Stimulated activated CD4-positive, alpha-beta T cell treated with anti-CD3 and anti-CD28 coated beads, TNF-alpha, amount 100 ng/mL, for 1 hour (primary cell): ENCODE measurements around the gene ROS1.
"Not testable (repeated sequence)": the region's sequence is repeated elsewhere in the genome, so short reads cannot be mapped to it uniquely, and the experiment has no call there.

Experiments
- DNase-seq, 3 donors: peaks; one replicate each; pipeline ENCODE4 v3.0.0-alpha.2; 2020; ENCODE audit warnings: low read depth in 3 of 3, low spot score in 1 of 3

The ROS1 gene

DNA sequence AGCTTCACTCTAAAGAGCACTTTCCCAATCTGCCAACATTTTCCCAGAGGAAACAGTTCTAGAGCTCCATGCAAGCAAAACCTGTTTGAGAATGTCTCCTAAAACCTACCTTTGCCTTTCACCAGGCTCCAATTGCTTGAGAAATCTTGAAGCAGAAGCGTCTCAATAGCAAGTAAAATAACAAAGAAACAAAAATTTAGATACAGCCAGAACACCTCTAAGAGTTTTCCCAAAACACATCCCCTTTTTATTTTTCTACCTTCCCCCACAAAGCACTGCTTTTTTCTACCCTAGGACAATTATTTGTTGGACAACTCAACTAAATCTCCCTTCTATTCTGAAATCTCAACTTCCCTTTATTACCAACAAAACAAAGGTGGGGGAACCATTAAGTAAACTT, 156.8 kb downstream of the ROS1 start:
- DNase-seq: no peak

DNA sequence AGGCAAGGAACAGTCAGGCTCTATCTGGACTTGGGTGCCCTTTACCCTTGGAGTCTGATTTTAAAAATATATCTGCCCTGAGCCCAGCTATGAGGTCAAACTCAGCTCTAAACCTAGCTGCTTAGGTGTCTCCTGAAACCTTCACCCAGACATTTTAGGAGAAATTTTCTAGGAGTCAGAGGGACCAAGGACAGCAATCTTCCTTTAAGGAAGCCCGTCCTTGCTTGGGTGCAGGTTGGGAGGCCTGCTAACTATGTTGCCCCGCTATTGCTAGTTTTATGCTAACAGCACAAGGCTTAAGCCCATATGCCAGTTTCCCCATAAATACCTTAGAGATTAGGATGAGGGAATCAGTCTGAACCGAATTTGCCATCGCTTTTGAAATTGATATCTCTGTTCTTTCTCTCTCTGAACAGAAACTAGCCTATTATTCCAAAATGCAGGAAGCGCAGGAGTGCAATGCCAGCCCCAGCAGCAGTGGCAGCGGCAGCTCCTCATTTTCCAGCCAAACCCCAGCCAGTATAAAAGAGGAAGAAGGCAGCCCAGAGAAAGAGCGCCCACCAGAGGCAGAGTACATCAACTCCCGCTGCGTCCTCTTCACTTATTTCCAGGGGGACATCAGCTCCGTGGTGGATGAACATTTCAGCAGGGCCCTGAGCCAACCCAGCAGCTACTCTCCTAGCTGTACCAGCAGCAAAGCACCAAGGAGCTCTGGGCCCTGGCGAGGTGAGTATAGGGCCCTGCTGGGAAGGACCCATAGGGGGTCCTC, 157.8 kb downstream of the ROS1 start:
- no peak for DNase-seq

DNA sequence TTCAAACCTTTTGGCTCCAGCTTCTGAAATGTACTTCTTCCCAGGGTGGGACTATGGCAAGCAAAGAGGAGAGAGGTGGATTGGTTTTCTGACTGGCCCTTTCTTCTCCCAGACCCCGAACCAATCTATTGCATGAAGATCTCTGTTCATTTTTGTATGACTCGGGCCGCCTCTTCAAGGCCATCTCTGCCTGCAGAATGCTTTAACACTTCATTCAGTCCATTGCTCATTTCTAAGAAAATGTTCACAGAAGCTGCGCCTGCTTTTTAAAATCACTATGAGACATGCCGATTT, 158.7 kb downstream of the ROS1 start:
- no peak for DNase-seq

DNA sequence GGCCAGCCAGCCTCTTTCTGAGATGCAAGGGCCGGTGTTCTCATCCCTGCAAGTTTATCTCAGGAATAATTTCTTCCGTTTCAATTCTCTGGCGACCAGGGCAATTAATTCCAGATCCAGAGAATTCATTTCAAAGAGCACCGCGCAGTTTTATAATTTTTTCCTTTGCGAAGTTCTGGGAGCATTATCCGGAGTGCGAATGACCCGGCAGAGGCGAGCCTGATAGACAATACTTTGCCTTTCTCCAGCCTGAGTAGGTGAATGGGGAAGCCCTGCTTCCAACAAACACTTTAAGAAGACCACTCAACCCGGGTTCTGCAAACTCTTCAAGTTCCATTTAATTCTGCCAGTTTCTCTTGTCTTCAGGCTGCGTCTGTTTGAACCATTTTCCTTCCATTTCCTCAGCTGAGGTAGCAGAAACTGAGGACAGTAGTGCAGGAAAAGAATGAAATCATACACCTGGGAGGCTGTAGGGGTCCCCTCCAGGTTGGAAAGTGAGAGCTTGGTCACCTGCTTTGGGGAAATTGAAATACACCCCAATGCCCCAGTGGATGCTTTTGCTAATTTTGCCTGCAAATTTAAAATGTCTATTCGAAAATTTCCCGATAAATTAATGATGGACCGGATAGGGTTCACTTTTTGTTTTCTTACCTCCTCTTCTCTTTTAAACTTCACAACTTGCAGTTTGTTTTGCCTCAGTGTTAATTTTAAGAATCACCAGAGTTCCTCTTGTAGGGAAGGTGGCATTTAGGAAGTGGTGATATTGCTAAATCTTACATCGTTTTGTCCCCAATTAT, 159.3 kb downstream of the ROS1 start:
- DNase-seq: no peak

DNA sequence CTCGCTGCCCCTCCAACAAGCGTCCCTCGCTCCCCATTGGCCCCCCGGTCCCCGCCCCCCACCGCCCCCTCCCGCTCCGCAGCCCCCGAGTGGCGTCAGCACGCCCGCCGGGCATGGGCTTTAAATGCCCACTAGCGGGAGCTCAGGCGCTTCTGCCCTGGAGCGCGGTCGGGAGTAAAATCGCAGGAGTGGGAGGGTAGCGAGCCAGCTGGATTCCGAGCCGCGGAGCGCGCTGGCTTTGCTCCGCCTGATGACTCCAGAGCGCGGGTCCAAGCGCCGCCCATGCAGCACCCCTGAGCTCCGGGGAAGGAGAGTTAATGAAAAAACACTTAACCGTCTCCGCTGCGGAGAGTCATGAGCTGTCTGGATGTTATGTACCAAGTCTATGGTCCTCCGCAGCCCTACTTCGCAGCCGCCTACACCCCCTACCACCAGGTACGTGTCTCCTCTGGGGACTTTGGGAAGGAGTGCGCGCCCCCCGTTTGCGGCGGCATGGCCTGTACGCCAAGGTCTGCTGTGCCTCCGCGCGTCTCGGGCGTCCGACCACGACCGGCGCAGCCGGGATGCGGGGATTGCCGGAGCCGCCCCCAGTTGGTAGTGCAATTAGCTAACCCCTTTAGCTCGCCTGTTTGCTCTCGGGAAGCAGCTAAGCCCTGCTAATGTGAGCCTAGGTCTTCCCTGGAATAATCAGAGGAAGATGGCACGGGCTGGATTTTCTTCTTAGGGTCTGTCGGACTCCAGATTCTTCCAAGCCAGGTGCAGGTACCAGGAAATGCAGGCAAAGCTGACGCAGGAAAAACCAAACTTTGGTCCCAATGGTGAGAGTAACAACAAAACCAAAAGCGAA, 160.1 kb downstream of the ROS1 start, which contains the start of gene VGLL2:
TSS of gene VGLL2 (plus strand) at position 149 of the 847 bp plus-strand sequence. CDS start at position 355, 206 bp downstream.
- DNase-seq: no peak

DNA sequence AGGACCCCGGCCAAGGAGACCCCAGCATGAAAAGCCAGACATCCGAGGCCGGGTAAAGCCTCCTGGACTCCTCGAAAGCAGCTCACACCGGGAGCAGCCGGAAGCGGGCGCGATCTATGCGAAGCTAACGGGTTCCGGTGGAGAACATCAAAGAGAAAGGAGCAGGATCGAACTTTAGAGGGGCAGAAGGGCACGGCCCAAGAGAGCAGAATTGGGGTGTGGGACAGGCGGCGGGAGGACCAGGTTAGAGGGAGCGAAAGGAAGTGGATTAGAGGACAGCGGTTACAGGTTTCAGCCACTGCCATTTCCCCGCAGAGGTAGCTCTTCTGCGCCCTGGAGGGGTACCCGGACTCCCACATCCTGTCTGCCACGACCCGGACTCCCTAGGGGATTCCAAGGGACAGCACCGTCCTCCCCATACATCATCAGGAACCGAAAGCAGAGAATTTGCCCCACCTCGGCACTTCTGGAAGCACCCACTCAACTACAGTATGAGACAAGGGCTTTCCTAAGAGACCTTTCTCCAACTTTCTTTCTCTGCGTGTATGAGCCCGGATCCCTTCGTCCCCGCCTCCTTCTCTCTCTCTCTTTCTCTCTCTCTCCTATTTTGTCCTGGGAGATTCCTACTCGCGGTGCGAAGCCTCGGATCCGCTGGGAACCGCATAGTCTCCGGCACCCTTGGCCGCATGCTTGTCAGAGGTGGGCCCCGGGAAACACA, 160.9 kb downstream of the ROS1 start:
- DNase-seq: no peak

DNA sequence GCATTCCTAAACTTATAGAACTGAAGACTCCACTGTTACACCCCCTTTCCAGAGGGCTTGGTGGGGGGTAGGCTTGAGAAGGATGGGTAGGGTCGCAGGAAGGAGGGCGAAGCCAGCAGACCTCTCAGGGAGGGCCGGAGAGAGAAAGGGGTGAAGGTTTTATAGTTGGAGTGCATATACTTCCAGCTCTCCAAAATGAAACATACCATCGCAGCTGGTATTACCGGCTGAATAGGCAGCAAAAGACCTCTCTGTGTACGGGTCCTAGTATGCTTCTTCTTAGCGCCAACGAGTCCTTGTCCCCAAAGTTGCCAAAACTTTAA, 161.4 kb downstream of the ROS1 start:
- DNase-seq: no peak

DNA sequence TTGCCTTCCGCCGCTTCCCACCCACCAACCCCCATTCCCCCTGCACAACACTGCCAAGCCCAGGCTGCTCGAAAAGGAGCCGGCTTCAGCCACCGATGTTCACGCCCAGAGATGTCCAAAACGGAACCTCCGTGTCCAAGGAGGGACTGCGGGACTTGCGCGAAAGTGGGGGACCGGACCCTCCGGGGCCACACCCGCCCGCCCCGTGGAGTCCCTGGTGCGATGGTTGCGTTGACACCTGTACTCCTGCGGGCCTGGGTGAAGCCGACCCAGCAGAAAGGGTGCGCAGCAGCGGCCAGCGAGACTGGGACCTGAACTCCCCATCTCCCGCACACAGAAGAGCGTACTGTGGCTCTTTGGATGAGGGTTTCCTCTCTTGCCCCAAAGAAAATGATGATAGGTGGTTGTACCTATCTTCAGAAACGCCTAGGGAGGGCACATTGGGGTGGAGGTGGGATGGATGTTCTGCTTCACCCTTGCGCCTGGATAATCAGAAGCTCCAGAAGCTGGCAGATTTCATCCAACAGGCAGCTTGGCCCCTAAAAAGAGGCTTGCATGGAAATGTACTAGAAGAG, 162.3 kb downstream of the ROS1 start:
- no peak for DNase-seq

DNA sequence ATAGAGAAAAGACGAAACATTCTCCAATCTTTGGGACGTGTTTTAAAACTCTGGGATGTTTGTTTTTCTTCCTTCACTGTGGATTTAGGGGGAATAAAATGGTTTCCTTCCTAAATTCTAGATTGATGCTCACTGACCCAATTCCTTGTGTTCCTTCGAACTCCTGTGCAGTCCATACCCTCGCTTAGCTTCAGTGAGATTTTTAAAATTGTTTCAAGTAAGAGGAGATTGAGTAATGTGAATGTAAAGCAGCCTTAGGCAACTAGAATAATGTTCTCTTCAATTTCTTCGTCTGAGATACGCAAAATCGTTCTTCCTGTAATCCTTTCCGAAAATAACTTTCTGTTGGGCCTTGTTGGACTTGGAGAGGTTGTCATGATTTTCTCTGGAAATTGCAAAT, 162.9 kb downstream of the ROS1 start:
- DNase-seq: no peak

DNA sequence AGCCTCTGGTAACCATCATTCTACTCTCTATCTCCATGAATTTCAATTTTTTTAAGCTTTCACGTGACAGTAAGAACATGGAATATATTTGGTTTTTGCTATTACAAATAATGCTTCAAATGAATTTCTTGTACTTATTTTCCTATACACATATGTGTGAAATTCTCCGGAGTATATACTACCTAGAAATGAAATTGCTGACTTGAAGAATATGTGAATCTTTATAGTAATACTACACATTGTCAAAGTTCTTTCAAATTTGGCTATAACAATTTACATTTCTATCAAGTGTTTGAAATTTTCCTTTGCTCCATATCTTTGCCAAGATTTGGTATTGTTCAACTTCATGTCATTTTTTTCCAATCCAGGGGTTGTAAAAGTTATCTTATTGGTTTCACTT, 172.0 kb downstream of the ROS1 start:
- no peak for DNase-seq

DNA sequence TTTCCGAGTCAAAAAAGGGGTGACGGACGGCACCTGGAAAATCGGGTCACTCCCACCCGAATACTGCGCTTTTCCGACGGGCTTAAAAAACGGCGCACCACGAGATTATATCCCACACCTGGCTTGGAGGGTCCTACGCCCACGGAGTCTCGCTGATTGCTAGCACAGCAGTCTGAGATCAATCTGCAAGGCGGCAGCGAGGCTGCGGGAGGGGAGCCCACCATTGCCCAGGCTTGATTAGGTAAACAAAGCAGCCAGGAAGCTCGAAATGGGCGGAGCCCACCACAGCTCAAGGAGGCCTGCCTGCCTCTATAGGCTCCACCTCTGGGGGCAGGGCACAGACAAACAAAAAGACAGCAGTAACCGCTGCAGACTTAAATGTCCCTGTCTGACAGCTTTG, 180.8 kb downstream of the ROS1 start:
- not testable (repeated sequence) for DNase-seq

DNA sequence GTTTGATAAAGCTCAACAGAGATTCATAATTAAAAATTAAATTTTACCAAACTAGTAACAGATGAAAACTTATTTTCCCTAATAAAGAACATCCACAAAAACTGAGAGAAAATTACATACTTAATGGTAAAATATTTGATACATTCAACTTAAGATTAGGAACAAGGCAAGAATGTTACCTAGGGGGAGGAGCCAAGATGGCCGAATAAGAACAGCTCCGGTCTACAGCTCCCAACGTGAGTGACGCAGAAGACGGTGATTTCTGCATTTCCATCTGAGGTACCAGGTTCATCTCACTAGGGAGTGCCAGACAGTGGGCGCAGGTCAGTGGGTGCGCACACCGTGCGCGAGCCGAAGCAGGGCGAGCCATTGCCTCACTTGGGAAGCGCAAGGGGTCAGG, 181.2 kb downstream of the ROS1 start:
- not testable (repeated sequence) for DNase-seq
